A549 (cell line): ENCODE data around the gene POLE3. TPM values are rescaled to one million over a fixed set of nuclear protein-coding genes. Genes with fewer than 3 reads are reported as not detected.

Experiments
- ATAC-seq, 2 experiments: fragments of 200-7000 bp in 1 of 2; fragments of >200 bp in 1 of 2; cut with Nextera tagmentation in 1 of 2; cut with Tn5 transposase in 1 of 2; 3 replicates each; pipeline versions ENCODE4 v1.8.0 to v1.9.1; 2018 to 2020; ENCODE audit warnings: mild to moderate bottlenecking in 1 of 2, moderate library complexity in 1 of 2
- CTCF ChIA-PET: fragments of 300-600 bp; sonication (Branson Sonifier 250); formaldehyde crosslinking; extraction: SDS; loops from one replicate; lab custom pipeline; 2021; ENCODE audit warnings: antibody characterized with exemption, inconsistent platforms; lab: Yijun Ruan, JAX
- POLR2A ChIA-PET: fragments of 350-600 bp; formaldehyde crosslinking; extraction: SDS; loops from one replicate; lab custom pipeline; 2021; ENCODE audit warnings: antibody characterized with exemption, inconsistent platforms; lab: Yijun Ruan, JAX
- DNase-seq, 2 experiments: peaks; one replicate each; pipeline versions ENCODE4 v3.0.0 to v3.0.0-alpha.2; 2011 to 2016; ENCODE audit warnings: low read depth in 1 of 2, low spot score in 1 of 2
- FAIRE-seq: peaks from 2 replicates; lab custom pipeline; 2011; peaks lifted over from hg19 to GRCh38; lab: Jason Lieb, UNC
- H3K27ac ChIP-seq, 2 experiments: fragments of >200 bp; sonication (Bioruptor Twin); formaldehyde crosslinking; 3 replicates each; pipeline ENCODE4 v1.5.1; 2016 to 2017
- H3K4me1 ChIP-seq: fragments of >200 bp; sonication (Bioruptor Twin); formaldehyde crosslinking; 3 replicates; pipeline ENCODE4 v1.6.1; 2016
- H3K4me2 ChIP-seq: fragments of >200 bp; sonication (Bioruptor Twin); formaldehyde crosslinking; 3 replicates; pipeline ENCODE4 v1.6.1; 2016
- H3K4me3 ChIP-seq: fragments of >200 bp; sonication (Bioruptor Twin); formaldehyde crosslinking; 3 replicates; pipeline ENCODE4 v1.5.1; 2016
- H3K9me3 ChIP-seq: fragments of >200 bp; sonication (Bioruptor Twin); formaldehyde crosslinking; 3 replicates; pipeline ENCODE4 v1.6.1; 2016
- CBX2 ChIP-seq: fragments of 200-600 bp; sonication (generic); IDR thresholded peaks from 2 replicates; pipeline ENCODE4 v1.6.1; 2016; ENCODE audit warnings: low read depth, mild to moderate bottlenecking, borderline replicate concordance
- CEBPB ChIP-seq, 2 experiments: fragments of >200 bp in 1 of 2; sonication (Bioruptor Twin) in 1 of 2; formaldehyde crosslinking in 1 of 2; IDR thresholded peaks; 2 replicates each; pipeline ENCODE4 v1.6.1; 2012 to 2016
- CHD2 ChIP-seq: fragments of 150-350 bp; IDR thresholded peaks from 2 replicates; pipeline ENCODE4 v1.6.1; 2014; ENCODE audit warnings: low read length; ENCODE audit not compliant: partially characterized antibody
- FOSL2 ChIP-seq, 2 experiments: fragments of 450-650 bp in 1 of 2; fragments of >200 bp in 1 of 2; sonication (Bioruptor Twin) in 1 of 2; formaldehyde crosslinking; IDR thresholded peaks; 2 replicates each; pipeline versions ENCODE4 v1.5.0 to v1.6.1; 2016 to 2020; ENCODE audit warnings: mild to moderate bottlenecking in 1 of 2, moderate library complexity in 1 of 2
- GATA3 ChIP-seq: IDR thresholded peaks from 2 replicates; pipeline ENCODE4 v1.6.1; 2012; ENCODE audit warnings: borderline replicate concordance
- HOXA7 ChIP-seq: fragments of 250-450 bp; sonication (Bioruptor Pico); IDR thresholded peaks from 2 replicates; pipeline ENCODE4 v1.5.0; 2020; ENCODE audit warnings: mild to moderate bottlenecking, moderate library complexity
- JUN ChIP-seq, 2 experiments: fragments of >200 bp; sonication (Bioruptor Twin); formaldehyde crosslinking; IDR thresholded peaks; 2 replicates in 1 of 2; 3 replicates in 1 of 2; pipeline ENCODE4 v1.6.1; 2016 to 2017
- KDM5A ChIP-seq: fragments of 200-600 bp; sonication (generic); IDR thresholded peaks from 2 replicates; pipeline ENCODE4 v1.6.1; 2016; ENCODE audit warnings: antibody characterized with exemption, mild to moderate bottlenecking
- MAFK ChIP-seq: fragments of 450-650 bp; IDR thresholded peaks from 2 replicates; pipeline ENCODE4 v1.6.1; 2014; ENCODE audit not compliant: partially characterized antibody
- MYC ChIP-seq: IDR thresholded peaks from 2 replicates; pipeline ENCODE4 v1.6.1; 2012; ENCODE audit warnings: mild to moderate bottlenecking, inconsistent platforms, low read length, improper control_type of control experiment, borderline replicate concordance
- NFE2L2 ChIP-seq: fragments of 150-350 bp; conservative IDR thresholded peaks from 2 replicates; pipeline ENCODE4 v1.6.1; 2014; ENCODE audit warnings: low read length
- POLR2A ChIP-seq: IDR thresholded peaks from 2 replicates; pipeline ENCODE4 v1.6.1; 2012; ENCODE audit warnings: mild to moderate bottlenecking, low read length
- TFCP2L1 ChIP-seq: fragments of 250-450 bp; sonication (Bioruptor Pico); IDR thresholded peaks from 2 replicates; pipeline ENCODE4 v1.5.0; 2021; ENCODE audit warnings: mild to moderate bottlenecking
- TP53 ChIP-seq: fragments of 250-450 bp; sonication (Bioruptor Pico); IDR thresholded peaks from 2 replicates; pipeline ENCODE4 v1.5.0; 2021; ENCODE audit warnings: mild to moderate bottlenecking, moderate library complexity
- ZNF302 ChIP-seq: fragments of 250-450 bp; sonication (Bioruptor Pico); IDR thresholded peaks from 2 replicates; pipeline ENCODE4 v1.9.0; 2021; ENCODE audit warnings: inconsistent platforms, mild to moderate bottlenecking, moderate library complexity
- WGBS: methylation state at CpG from one replicate; pipeline ENCODE4 v1.1.6; 2017; ENCODE audit errors: missing lambda C conversion rate; 5-methylcytosine and 5-hydroxymethylcytosine counted together
- polyA minus RNA-seq: library from RNA; depleted of rRNA, polyadenylated mRNA; stranded (reverse); fragments of >200 nt; gene quantifications from 2 replicates; pipeline ENCODE4 v1.2.3, GENCODE V29; 2011; rRNA and poly(A)+ RNA removed
- polyA plus RNA-seq, 4 experiments: library from polyadenylated mRNA; depleted of rRNA in 3 of 4; stranded (reverse); fragments of >200 nt; fragmentation: RNase III in 1 of 4; extraction: RNeasy Plus Mini Kit Qiagen cat#74134 plus additional on column Dnase treatment in 1 of 4; gene quantifications; 2 replicates in 3 of 4; 3 replicates in 1 of 4; pipeline ENCODE4 v1.2.3, GENCODE V29; 2011 to 2017
- TF ChIP-seq, protein P1 (sequence below): fragments of 200-600 bp; sonication (generic); IDR thresholded peaks from 2 replicates; pipeline ENCODE4 v1.6.1; 2016; ENCODE audit warnings: antibody characterized with exemption, mild to moderate bottlenecking, moderate library complexity
- TF ChIP-seq, protein P2 (sequence below): fragments of 250-450 bp; sonication (Bioruptor Pico); IDR thresholded peaks from 2 replicates; pipeline ENCODE4 v1.5.0; 2021; ENCODE audit warnings: mild to moderate bottlenecking, moderate library complexity, borderline replicate concordance
- TF ChIP-seq, protein P3 (sequence below): fragments of 450-650 bp; IDR thresholded peaks from 2 replicates; pipeline ENCODE4 v1.6.1; 2014; ENCODE audit warnings: antibody characterized with exemption
- TF ChIP-seq, protein P4 (sequence below): IDR thresholded peaks from 2 replicates; pipeline ENCODE4 v1.6.1; 2012
- TF ChIP-seq, protein P5 (sequence below): IDR thresholded peaks from 2 replicates; pipeline ENCODE4 v1.6.1; 2012; ENCODE audit warnings: low read depth, borderline replicate concordance
- TF ChIP-seq, protein P6 (sequence below): fragments of >200 bp; sonication (Bioruptor Twin); formaldehyde crosslinking; IDR thresholded peaks from 3 replicates; pipeline ENCODE4 v1.6.1; 2016
- TF ChIP-seq, protein P7 (sequence below): fragments of >200 bp; sonication (Bioruptor Twin); formaldehyde crosslinking; IDR thresholded peaks from 3 replicates; pipeline ENCODE4 v1.5.1; 2016

The POLE3 gene, protein sequence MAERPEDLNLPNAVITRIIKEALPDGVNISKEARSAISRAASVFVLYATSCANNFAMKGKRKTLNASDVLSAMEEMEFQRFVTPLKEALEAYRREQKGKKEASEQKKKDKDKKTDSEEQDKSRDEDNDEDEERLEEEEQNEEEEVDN
- polyA plus RNA-seq (2011; rRNA removed), result 129 and 143 TPM in 2 replicates
- polyA plus RNA-seq (2012; cell fraction: cytosol; rRNA removed), result 80.0 and 85.8 TPM in 2 replicates
- 58.3 and 66.1 TPM in 2 replicates for polyA plus RNA-seq (2012; cell fraction: nucleus; rRNA removed)
- 92.2 to 99.8 TPM (median 95.9 TPM) in 3 replicates for polyA plus RNA-seq (2017; fragmentation: RNase III; extraction: RNeasy Plus Mini Kit Qiagen cat#74134 plus additional on column Dnase treatment)
- 34.2 and 38.5 TPM in 2 replicates for polyA minus RNA-seq

DNA sequence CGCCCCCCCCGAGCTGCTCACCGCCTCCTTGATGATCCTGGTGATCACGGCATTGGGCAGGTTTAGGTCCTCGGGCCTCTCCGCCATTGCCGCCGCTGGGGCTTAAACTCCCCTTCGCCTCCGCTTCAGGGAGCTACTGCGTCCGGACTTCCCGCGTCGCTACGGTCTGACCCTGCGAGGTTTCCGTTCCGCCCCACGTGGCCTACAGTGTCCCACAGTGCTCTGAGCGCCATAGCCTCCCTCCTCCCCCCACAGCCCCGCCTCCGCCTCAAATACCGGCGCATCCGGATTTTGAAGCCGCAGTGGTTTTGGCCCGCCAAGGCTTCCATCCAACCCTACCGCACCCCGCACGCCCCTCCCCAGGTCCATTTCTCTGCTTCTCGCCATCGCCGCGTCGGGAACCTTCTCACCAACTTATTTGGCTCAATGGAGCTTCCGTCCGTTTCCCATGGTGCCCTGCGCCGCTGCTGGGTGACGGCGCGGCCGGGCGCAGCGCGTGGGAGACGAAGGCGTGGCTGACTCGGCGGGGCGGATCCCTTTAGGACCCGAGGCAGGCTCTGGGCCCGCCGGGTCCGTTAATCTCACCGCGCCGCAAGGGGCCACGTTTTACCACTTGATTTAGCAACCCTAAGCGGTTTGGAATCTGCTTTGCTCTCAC, at the start of gene POLE3, which contains the start of gene C9orf43:
TSS of gene POLE3 (minus strand) at position 469 of the 658 bp plus-strand sequence. CDS start at position 87, 382 bp downstream.
TSS of gene C9orf43 (plus strand) at position 541 of the 658 bp plus-strand sequence. CDS start 2,747 bp downstream, outside the sequence.
- TF ChIP-seq, protein P1, sequence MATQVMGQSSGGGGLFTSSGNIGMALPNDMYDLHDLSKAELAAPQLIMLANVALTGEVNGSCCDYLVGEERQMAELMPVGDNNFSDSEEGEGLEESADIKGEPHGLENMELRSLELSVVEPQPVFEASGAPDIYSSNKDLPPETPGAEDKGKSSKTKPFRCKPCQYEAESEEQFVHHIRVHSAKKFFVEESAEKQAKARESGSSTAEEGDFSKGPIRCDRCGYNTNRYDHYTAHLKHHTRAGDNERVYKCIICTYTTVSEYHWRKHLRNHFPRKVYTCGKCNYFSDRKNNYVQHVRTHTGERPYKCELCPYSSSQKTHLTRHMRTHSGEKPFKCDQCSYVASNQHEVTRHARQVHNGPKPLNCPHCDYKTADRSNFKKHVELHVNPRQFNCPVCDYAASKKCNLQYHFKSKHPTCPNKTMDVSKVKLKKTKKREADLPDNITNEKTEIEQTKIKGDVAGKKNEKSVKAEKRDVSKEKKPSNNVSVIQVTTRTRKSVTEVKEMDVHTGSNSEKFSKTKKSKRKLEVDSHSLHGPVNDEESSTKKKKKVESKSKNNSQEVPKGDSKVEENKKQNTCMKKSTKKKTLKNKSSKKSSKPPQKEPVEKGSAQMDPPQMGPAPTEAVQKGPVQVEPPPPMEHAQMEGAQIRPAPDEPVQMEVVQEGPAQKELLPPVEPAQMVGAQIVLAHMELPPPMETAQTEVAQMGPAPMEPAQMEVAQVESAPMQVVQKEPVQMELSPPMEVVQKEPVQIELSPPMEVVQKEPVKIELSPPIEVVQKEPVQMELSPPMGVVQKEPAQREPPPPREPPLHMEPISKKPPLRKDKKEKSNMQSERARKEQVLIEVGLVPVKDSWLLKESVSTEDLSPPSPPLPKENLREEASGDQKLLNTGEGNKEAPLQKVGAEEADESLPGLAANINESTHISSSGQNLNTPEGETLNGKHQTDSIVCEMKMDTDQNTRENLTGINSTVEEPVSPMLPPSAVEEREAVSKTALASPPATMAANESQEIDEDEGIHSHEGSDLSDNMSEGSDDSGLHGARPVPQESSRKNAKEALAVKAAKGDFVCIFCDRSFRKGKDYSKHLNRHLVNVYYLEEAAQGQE, result 0 out of 2 replicates have a peak, but pooled peaks have one; percentile 26
- peak; percentile 51 for TF ChIP-seq MAFK
- TF ChIP-seq CBX2, result no peak
- no peak; the same call in 1 of the 2 replicates for TF ChIP-seq GATA3
- peak; percentile 1; the same call in 1 of the 2 replicates for TF ChIP-seq NFE2L2
- TF ChIP-seq FOSL2 (IDR thresholded peaks at IDR 0.05), result no peak
- peak; percentile 27; the same call in 1 of the 2 replicates for TF ChIP-seq FOSL2 (CRISPR knock-in tag; IDR thresholded peaks at IDR 0.05)
- TF ChIP-seq, protein P2, sequence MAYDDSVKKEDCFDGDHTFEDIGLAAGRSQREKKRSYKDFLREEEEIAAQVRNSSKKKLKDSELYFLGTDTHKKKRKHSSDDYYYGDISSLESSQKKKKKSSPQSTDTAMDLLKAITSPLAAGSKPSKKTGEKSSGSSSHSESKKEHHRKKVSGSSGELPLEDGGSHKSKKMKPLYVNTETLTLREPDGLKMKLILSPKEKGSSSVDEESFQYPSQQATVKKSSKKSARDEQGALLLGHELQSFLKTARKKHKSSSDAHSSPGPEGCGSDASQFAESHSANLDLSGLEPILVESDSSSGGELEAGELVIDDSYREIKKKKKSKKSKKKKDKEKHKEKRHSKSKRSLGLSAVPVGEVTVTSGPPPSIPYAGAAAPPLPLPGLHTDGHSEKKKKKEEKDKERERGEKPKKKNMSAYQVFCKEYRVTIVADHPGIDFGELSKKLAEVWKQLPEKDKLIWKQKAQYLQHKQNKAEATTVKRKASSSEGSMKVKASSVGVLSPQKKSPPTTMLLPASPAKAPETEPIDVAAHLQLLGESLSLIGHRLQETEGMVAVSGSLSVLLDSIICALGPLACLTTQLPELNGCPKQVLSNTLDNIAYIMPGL (CRISPR knock-in tag), result no peak
- TF ChIP-seq MYC, result peak; percentile 87; the same call in 1 of the 2 replicates
- TF ChIP-seq TFCP2L1 (CRISPR knock-in tag), result peak; percentile 55; the same call in 1 of the 2 replicates
- TF ChIP-seq, protein P3, sequence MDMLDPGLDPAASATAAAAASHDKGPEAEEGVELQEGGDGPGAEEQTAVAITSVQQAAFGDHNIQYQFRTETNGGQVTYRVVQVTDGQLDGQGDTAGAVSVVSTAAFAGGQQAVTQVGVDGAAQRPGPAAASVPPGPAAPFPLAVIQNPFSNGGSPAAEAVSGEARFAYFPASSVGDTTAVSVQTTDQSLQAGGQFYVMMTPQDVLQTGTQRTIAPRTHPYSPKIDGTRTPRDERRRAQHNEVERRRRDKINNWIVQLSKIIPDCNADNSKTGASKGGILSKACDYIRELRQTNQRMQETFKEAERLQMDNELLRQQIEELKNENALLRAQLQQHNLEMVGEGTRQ, result peak; percentile 89
- peak; percentile 85 to 93 for TF ChIP-seq JUN (IDR thresholded peaks at IDR 0.05)
- peak; percentile 38; the same call in 1 of the 2 replicates for TF ChIP-seq KDM5A
- TF ChIP-seq POLR2A, result peak; percentile 72
- TF ChIP-seq, protein P4, sequence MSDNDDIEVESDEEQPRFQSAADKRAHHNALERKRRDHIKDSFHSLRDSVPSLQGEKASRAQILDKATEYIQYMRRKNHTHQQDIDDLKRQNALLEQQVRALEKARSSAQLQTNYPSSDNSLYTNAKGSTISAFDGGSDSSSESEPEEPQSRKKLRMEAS, result peak; percentile 98
- TF ChIP-seq, protein P5, sequence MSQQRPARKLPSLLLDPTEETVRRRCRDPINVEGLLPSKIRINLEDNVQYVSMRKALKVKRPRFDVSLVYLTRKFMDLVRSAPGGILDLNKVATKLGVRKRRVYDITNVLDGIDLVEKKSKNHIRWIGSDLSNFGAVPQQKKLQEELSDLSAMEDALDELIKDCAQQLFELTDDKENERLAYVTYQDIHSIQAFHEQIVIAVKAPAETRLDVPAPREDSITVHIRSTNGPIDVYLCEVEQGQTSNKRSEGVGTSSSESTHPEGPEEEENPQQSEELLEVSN, result peak; percentile 89
- peak in 1 of 2 experiments; percentile 53; a peak in 2 of 4 replicates for TF ChIP-seq CEBPB (IDR thresholded peaks at IDR 0.05)
- no peak for TF ChIP-seq ZNF302 (CRISPR knock-in tag)
- TF ChIP-seq HOXA7 (CRISPR knock-in tag), result no peak
- peak; percentile 69 for TF ChIP-seq CHD2
- TF ChIP-seq, protein P6, sequence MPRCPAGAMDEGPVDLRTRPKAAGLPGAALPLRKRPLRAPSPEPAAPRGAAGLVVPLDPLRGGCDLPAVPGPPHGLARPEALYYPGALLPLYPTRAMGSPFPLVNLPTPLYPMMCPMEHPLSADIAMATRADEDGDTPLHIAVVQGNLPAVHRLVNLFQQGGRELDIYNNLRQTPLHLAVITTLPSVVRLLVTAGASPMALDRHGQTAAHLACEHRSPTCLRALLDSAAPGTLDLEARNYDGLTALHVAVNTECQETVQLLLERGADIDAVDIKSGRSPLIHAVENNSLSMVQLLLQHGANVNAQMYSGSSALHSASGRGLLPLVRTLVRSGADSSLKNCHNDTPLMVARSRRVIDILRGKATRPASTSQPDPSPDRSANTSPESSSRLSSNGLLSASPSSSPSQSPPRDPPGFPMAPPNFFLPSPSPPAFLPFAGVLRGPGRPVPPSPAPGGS, result peak; percentile 73; the same call in 1 of the 3 replicates
- TF ChIP-seq, protein P7, sequence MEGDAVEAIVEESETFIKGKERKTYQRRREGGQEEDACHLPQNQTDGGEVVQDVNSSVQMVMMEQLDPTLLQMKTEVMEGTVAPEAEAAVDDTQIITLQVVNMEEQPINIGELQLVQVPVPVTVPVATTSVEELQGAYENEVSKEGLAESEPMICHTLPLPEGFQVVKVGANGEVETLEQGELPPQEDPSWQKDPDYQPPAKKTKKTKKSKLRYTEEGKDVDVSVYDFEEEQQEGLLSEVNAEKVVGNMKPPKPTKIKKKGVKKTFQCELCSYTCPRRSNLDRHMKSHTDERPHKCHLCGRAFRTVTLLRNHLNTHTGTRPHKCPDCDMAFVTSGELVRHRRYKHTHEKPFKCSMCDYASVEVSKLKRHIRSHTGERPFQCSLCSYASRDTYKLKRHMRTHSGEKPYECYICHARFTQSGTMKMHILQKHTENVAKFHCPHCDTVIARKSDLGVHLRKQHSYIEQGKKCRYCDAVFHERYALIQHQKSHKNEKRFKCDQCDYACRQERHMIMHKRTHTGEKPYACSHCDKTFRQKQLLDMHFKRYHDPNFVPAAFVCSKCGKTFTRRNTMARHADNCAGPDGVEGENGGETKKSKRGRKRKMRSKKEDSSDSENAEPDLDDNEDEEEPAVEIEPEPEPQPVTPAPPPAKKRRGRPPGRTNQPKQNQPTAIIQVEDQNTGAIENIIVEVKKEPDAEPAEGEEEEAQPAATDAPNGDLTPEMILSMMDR, result no peak
- peak; percentile 38; the same call in 1 of the 2 replicates for TF ChIP-seq TP53
- H3K27ac ChIP-seq, result peak within 1 kb of the TSS; percentile 95 to 98
- CTCF ChIA-PET, result interaction anchor here (0.6 to 4.1 kb wide), 17 partner anchors 9 to 248 kb away, joined by 3 to 28 read pairs (median 4); partner anchors contain the start of genes ALAD, CDC26, HDHD3 and PRPF4
- peaks cover 8% of the 10 kb centered on the region; the same call in 1 of the 3 replicates for H3K4me1 ChIP-seq
- POLR2A ChIA-PET, result interaction anchor here (0.6 to 2.1 kb wide), 17 partner anchors 9 to 248 kb away, joined by 3 to 22 read pairs (median 4); partner anchors contain the start of genes ALAD, CDC26, FKBP15 and HDHD3
- DNase-seq, result peak; percentile 90 to 97
- H3K4me2 ChIP-seq, result peak within 1 kb of the TSS; percentile 78
- peak within 1 kb of the TSS; percentile 70 for H3K4me3 ChIP-seq
- peak; percentile 97 for ATAC-seq
- WGBS, result 2% methylated on average over 25 of the region's 61 CpGs
- no peaks in the 10 kb centered on the region for H3K9me3 ChIP-seq
- FAIRE-seq, result no peak
